Activated T-cell treated with anti-CD3 and anti-CD28 coated beads, Interleukin-2, amount 50 U/mL, for 1 hour (primary cell): ENCODE measurements around the gene NEFH.
"Not testable (repeated sequence)": the region's sequence is repeated elsewhere in the genome, so short reads cannot be mapped to it uniquely, and the experiment has no call there.

Source experiments
- DNase-seq: peaks from one replicate; pipeline ENCODE4 v3.0.0-alpha.2; 2020

The NEFH gene

DNA sequence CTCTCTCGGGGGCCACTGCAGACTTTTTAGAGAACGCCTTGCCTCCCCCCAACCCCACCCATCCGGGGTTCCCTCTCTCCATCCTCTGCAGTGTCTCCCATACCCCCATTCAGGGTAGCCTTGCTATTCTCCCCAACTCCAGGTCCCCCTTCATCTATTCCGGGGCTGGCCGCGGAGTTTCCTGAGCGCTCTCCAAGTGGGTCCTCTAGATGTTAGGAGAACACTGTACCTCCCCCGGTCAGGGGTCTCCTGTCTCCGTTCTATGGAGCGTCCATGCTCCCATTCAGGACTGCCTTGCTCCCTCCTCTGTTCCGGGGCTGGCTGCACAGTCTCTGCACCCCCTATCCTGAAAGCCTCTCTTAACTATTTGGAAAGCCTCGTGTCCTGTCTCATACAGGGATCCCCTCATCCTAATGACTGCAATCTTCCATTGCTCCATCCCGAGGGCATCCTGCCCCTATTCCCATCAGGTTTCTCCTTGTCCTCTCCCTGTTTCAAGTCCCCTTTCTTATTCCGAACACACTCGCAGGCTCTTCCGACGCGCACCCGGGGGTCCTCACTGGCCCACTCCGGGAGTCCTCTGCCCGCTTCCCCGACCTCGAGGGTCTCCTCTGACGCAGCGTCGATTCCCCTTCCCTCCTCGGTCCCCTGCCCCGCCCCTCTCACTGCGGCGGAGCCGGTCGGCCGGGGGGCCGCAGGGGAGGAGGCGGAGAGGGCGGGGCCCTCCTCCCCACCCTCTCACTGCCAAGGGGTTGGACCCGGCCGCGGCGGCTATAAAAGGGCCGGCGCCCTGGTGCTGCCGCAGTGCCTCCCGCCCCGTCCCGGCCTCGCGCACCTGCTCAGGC is at the start of gene NEFH:
TSS of gene NEFH (plus strand) at position 802 of the 845 bp plus-strand sequence. CDS start 45 bp downstream, outside the sequence.
- DNase-seq = no peak

DNA sequence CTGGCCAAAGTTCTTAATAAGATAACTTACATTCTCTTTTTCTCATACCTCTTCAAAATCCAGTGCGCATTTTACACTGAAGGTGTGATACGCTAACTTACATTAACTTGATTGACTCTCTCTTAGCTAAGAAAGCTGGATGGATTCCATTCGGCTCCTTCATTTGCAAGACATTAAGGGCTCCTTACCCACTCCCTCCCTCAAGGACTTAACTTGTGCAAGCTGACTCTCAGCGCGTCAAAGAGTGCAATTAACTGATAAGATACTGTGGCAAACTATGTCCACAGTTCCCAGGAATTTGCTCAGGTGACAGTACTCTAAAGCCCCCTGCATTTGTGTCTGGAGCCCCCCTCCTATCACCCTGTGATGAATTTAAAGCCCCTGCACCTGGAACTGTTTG is 48.0 kb upstream of the NEFH start:
- no peak for DNase-seq

DNA sequence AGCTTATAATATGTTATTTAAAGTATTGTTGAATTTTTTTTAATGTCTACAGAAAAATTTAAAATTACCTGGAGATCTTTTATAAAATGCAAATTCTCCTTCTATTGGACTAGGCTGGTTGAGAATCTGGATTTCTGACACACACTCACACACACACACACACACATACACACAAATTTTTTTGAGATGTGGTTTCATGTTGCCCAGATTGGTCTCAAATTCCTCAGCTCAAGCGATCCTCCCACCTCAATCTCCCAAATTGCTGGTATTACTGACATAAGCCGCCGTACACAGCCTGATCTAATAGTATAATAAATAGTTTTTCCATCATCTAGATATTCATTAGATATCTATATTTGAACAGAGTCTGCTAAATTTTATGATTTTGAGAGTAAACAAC is 46.2 kb upstream of the NEFH start:
- DNase-seq = no peak

DNA sequence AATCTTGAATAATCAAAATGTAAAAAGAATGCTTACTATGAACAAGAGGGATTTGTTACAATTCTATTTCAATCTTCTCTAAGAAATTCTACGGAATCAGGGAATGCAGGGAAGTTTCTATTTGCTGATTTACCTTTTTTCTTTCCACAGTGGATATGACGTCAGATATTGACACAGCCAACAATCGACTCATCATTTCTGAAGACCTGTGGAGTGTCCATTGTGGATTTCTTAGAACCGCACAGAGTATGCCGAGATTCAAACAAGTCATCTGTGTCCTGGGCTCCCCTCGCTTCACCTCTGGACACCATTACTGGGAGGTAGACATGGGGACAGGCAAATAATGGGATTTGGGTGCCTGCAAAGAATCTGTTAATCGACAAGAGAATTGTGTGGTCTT is 45.7 kb upstream of the NEFH start:
- DNase-seq = no peak

- no peak for DNase-seq
Measured at GRCh38 chr22:29435236-29436136, 44.5 kb upstream of the NEFH start.

DNA sequence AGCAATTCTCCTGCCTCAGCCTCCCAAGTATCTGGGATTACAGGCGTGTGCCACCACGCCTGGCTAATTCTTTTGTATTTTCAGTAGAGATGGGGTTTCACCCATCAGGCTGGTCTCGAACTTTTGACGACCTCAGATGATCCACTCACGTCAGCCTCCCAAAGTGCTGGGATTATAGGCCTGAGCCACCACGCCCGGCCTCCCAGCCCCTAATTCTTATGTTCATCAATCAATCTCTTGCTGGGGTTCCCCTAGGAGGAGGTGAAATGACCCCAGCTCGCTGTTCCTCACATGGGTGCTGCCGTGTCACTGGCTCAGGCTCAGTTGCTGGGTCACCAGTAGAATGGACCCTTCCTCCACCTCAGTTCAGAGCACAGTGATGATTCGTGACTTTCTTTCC is 41.7 kb upstream of the NEFH start, which contains the start of gene RFPL1:
TSS of gene RFPL1 (plus strand) at position 301 of the 400 bp plus-strand sequence.
- not testable (repeated sequence) for DNase-seq

DNA sequence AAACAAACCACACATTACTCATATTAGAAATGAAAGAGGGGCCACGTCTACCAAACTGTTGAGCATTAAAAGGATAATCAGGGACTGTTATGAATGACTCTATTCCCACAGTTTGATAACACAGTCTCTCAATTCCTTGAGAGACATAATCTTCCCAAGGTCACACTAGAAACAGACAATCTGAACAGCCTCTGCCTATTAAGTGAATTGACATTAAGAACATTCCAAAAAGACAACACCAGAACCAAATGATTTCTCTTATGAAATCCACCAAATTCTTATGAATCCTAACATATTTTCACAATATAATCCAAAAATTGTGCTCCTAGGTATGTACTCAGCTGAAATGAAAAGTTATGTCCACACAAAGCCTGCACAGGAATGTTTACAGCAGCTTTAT is 37.0 kb upstream of the NEFH start:
- DNase-seq = no peak

GRCh38 chr22:29443452-29443851 is 36.6 kb upstream of the NEFH start:
- no peak for DNase-seq

GRCh38 chr22:29443861-29444792 is 35.9 kb upstream of the NEFH start:
- no peak for DNase-seq

DNA sequence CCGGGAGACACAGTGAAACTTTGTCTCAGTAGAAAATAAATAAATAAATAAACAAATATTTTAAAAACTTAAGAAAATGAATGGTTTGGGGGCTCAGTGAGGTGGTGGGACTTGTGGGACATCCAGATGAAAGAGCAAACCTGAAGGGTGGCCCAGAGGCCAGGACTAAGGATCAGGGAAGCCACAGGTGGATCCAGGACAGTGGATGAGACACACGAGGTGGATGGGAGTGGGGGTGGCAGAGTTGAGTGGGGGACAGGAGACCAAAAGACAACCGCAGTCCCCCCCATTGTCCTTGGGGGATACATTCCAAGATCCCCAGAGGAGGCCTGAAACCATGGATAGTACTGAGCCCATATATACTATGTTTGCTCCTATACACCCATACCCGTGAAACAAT is 34.5 kb upstream of the NEFH start:
- no peak for DNase-seq

GRCh38 chr22:29447906-29448305 is 32.1 kb upstream of the NEFH start:
- no peak for DNase-seq

DNA sequence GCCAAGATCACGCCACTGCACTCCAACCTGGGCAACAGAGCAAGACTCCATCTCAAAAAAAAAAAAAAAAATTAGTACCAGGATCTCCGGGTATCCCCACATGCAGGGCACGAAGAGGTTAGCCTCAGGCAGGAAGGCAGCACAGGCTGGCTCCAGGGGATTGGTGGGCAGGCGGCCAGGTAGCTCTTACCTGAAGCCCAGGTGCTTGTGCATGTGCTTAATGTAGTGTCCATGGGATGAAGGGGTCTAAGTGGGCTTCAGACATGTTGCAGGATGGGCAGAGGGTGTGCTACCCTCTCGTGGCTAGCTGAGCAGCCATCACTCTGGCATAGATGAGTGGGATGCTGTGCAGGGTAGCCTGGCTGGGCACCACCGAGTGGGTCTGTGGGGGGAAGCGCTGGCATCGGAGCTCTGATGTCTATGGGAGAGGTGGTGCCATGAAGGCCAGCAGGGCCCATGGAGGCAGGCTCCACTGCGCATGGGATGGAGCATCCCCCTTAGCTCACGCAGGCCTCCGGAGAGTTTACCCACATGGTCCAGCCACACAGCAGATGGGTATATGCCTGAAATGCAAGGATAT is 30.6 kb upstream of the NEFH start:
- DNase-seq = no peak

DNA sequence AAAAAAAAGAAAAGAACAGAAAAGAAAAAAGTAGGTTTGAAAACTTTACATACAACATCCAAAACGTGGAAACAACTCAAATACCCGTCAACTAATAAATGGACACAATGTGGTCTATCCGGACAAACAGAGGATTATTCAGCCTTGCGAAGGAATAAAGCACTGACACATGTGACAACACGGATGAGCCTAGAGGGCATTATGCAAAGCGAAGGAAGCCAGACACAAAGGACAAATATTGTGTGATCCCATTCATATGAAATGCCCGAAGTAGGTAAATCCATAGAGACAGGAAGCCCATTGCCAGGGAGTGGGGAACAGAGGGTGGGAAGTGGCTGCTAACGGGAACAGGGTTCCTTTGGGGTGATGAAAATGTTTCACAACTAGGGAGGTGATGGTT is 29.8 kb upstream of the NEFH start:
- DNase-seq = no peak

DNA sequence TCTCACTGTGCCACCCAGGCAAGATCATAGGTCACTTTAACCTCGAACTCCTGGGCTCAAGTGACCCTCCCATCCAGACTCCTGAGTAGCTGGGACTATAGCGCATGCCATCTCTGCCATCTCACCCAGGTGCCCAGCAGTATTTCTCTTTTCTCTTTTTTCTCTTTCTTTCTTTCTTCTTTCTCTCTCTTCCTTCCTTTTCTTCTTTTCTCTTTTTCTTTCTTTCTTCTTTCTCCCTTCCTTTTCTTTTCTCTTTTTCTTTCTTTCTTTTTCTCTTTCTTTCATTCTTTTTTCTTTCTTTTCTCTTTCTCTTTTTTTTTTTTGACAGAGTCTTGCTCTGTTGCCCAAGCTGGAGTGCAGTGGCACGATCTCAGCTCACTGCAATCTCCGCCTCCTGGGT is 28.2 kb upstream of the NEFH start:
- no peak for DNase-seq

DNA sequence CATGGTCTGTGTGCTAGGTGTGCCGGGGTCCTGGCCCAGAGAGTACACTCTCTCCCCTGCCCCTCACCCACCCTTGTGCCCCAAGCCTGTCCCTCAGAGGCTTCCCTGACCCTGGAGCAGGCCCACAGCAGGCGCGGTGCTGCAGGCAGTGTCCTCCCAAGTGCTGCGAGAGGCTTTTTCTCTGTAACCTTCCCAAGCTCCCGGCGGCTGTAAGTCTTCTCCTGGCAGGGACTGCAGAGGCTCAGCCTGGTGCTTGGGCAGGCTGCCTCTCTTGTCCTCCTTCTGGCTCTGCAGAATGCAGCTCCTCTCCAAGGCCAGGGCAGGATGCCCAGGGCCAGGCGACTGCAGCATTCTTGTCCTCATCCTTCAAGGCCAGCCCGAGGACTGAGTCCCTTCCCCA is 25.7 kb upstream of the NEFH start:
- DNase-seq = no peak

GRCh38 chr22:29456211-29456671 is 23.8 kb upstream of the NEFH start:
- DNase-seq = no peak

DNA sequence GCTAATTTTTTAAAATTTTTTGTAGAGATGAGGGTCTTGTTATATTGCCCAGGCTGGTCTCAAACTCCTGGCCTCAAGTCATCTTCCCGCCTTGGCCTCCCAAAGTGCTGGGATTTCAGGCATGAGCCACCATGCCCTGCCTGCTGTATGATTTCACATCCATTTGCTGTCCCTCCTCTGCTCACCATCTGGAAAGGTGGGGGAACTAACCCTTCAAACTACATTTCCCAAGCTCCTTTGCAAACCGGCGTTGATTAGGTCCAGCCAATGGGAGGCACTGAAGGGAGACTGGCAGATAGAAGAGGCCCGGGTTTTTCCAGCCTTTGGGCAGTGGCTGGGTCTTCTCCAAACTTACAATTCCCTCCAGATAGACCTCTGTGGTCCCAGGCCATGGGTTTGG is 22.3 kb upstream of the NEFH start:
- DNase-seq = no peak

DNA sequence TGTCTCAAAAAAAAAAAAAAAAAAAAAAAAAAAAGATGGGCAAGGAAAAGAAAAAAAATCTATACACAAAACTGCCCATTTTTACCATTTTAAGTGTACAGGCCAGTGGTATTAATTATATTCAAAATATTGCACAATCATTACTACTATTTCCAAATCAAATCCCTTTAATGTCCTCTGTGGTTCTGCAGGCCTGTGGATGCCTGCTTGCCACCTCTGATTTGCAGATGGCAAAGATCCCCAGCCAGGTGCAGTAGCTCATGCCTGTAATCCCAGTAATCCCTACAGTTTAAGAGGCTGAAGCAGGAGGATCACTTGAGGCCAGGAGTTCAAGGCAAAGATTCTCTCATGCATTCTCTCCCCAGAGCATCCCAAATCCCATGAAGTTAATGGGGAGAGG is 21.5 kb upstream of the NEFH start:
- no peak for DNase-seq

DNA sequence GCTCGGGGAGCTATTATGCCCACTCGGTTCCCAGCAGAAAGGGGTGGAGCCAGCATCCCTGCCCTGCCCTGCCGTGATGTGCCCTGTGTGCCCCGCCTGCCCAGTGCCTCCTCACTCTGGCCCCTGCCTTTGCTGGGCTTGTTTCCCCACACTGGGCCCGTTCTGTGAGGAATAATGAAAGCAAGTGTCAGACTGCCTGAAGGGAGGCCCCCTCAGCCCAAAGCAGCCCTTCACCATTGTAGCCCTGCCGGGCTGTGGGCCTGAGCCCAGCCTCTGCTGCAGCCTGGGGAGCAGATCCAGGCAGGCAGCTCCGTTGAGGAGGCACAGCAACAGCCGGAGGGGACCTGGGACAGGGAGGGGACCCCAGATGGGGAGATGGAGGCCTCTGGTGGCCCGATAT is 20.2 kb upstream of the NEFH start:
- no peak for DNase-seq

- no peak for DNase-seq
Measured at GRCh38 chr22:29461263-29461662, 18.8 kb upstream of the NEFH start.

DNA sequence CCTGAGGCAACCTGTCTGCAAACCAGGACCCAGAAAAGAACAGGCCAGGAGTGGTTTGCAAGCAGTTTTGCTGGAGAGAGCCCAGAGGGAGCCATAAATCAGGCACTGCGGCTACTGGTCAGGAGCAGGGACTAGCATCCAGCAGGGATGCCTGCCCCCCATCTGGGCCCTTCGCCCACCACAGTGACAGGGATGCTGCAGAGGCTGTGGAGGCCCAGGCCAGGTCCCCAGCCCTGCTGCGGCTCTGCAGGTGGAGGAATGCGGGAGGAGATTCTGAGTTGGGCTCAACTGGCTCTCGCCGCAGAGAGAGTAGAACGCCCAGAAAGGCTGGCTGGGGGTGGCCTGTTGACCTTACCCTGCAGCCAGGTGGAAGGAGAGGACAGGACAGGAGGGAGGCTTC is 16.4 kb upstream of the NEFH start:
- DNase-seq = no peak

DNA sequence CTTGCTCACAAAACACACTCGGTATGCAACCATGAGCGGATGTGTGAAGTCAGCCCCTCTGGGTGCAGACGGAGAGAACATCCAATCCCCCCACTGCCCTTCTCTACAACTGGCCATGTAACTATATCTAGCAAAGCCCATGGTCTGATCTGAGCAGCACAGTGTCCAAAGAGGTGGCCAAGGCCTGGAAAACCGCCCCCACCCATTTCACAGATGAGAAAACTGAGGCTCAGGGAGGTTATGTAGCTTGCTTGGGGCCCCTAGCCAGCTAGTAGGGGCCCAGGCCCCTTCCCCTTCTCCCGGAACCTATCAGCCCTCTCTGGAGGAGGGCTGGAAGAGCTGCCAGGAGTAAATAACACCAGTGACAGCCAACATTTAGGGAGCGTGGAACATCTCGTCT is 15.4 kb upstream of the NEFH start:
- no peak for DNase-seq
